Nucleus accumbens (tissue), 56 donors: ENCODE measurements around the gene ABHD13.

Source experiments
- DNase-seq, 56 donors: peaks; one replicate each; lab custom pipeline; 2025; lab: John Stamatoyannopoulos, UW

ABHD13 gene

GRCh38 chr13:108281901-108282300, 63.7 kb downstream of the ABHD13 start:
- no peak for DNase-seq

DNA sequence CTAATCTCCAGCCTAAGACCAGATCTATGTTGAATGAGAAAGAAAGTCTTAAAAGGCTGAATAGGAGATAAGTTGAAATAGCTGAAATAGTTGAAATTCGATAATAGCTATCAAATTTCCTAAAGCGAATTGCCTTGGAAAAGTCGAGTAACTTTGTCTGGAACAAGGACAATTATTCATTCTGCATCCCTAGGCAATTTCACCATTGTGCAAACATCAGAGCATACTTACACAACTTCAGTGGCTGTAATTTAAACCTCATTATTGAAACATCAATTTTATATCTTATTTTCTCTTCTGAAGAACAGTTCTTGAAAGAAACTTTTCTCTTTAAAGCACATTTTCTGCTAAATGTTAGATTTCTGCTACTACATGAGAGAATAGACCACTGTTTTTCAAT, 64.9 kb downstream of the ABHD13 start:
- no peak for DNase-seq
